HPDE6-E6E7 (cell line): Measurements from ENCODE around the gene CENPN.

ENCODE experiments used
- DNase-seq: peaks from one replicate; pipeline ENCODE4 v3.0.0; 2011; ENCODE audit warnings: missing footprints; ENCODE audit errors: extremely low spot score

The CENPN gene

DNA sequence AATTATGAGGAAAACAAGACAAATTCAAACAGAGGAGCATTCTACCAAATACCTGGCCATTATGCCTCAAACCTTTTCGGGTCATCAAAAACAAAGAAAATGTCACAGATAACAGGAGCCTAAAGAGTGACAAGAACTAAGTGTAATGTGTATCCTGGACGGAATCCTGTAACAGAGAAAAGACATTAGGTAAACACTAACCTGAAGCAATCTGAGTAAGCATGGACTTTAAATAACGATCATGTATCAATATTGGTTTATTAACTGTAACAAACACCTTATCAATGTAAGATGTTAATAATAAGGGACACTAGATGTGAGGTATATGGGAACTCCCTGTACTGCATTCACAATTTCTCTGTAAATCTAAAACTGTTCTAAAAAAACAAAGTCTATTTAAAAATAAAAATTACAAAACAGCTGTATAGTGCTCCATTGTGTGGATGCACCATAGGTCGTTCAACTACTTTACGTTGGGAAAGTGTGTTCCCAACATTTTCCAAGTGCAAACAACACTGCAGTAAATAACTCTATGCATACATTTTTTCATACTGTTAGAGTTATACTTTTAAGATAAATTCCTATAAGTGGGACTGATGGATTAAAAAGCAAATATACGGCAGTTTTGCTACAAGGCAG is 15.1 kb upstream of the CENPN start:
- DNase-seq = no peak

- no peak for DNase-seq
These were observed 14.2 kb upstream of the CENPN start for GRCh38 chr16:80992676-80993293.

DNA sequence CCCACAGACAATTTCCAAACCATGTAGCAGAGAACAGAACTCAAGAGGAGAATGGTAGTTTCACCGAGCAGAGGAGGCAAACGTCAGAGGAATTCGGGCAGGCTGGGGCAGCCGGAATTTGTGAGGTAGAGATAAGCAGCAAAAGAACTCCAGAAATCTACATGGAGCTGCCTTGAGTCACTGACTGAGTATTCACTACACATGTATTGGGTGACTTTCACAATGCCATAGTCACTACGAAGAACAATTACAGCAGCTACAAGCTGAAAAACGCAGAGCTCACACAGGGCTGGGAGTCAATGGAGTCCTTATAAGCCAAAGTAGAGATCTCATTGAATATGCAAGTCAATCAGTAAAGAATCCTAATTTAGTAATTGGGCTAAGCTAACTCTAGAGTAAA is 13.7 kb upstream of the CENPN start:
- peak; percentile 84 for DNase-seq

DNA sequence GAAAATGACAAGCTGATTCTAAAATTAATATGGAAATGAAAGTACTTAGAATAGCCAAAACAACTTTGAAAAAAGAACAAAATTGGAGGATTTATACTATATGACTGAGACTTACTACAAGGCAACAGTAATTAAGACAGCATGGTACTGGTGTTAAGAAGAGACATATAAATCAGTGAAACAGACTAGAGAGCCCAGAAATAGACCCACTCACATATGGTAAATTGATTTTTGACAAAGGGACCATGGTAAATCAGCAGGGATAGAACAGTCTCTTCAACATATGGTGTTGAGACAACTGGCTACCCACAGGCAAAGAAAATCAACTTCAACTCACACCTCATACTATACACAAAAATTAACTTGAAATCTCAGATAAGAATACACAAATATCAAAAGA is 13.2 kb upstream of the CENPN start:
- no peak for DNase-seq

DNA sequence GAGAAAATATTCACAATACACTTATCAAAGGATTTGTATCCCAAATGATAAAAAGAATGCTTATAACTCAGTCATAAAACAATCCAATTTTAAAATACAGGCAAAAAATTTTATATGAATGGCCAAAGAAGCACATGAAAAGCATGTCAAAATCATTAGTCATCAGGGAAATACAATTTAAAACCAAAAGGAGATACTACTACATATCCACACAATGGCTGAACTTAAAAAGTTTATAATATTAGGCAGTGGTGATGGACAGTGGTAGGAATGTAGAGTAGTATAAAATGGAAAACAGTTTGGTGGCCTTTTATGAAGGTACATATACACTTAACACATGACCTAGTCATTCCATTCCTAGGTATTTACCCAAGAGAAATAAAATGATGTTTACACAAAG is 12.6 kb upstream of the CENPN start:
- no peak for DNase-seq

DNA sequence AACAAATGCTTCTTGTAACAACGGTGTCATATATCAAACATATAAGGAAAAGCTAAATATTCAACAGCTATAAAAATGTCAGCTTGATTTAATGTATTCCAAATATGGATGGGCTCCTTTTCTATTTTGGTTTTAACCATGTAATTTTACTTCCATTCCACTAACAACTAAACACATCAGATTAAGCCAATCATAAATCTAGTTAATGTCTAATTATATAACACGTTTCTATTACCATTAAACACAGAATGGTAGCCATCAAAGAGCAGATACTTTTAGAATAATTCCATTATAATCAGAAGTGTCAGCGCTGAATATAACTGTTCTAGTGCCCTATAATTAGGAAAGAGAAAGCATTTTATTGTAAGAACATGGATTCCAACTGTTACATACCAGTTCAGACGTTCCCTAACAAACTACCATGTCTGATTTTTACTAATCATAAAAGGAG is 10.3 kb upstream of the CENPN start:
- DNase-seq = no peak

DNA sequence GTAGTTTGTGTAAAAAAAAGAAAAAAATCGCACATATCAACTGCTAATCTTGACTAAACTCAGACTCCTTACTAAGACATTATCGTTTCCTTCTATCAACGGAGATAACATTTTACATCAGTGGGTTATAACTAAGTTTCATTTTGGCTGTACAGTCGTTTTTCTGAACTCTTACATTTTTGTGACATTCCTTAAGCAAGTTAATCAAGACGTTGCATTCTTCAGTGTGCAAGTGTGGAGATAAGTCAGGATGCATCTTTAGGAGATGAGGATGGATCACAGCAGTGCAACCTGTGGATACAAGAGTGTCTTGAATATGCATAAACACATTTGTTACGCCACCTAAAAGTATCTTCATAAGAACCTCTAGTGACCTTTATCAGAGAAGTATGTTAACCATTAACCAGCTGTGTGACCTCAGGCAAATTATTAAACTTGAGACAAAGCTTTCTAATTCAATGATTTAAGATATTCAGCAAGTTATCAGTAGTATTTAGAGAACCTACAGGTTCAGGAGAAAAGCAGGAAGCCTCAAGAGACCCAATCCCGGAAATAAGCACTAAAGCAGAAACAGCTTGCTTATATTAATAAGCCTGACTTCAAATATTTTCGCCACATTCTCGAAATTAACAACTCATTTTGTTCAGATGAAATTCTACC is 9.7 kb upstream of the CENPN start:
- no peak for DNase-seq

GRCh38 chr16:80997964-80998620 is 8.9 kb upstream of the CENPN start:
- DNase-seq = no peak

GRCh38 chr16:81000873-81001272 is 6.1 kb upstream of the CENPN start:
- DNase-seq = no peak

- DNase-seq = no peak
These were observed 5.7 kb upstream of the CENPN start for GRCh38 chr16:81001330-81001729.

DNA sequence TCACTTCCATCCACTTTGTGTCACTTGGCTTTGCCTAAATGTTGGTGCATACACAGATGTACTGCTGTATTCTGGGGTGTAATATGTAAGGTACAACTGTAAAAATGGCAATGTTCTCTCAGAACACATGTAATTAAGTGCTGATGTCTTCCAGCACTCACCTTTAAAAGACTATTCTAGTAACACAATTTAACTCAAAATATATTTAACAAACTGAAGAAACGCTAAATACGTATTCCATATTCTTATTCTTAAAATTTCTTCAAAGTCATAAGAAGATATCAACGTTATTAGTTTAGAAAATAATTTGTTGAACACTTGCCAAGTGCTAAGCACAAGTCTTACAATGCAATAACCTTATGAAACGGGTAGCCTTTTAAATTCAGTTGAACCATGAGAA is 4.0 kb upstream of the CENPN start:
- DNase-seq = no peak

DNA sequence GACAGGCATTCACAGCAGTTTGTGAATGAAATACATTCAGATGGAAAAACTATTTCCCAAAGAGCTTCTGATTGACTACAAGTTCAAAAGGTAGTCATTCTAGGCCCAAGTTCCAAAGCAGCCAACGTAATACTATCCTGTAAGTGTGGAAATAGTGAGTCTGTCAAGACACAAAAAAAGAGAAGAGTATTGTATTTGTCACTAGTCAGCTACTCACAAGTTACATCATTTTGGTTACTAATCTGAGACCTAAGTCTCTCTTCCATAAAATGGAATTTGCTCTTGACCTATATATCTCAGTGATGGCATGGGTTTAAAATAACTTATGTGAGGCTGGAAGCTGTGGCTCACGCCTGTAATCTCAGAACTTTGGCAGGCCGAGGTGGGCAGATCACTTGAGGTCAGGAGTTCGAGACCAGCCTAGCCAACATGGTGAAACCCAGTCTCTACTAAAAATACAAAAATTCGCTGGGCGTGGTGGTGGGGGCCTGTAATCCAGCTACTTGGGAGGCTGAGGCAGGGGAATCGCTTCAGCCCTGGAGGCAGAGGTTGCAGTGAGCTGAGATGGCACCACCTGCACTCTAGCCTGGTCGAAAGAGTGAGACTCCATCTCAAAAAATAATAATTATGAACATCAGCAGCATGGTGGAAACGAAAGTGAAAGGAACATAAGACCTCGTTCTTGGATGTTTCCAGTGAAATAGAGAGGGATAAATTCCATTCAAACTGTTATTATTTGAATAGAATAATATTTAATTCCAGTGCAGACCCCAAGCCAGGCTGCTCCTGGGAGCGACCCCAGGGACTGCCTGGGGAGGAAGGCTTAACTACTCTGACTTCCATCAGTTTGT is 3.2 kb upstream of the CENPN start:
- no peak for DNase-seq

GRCh38 chr16:81004646-81005353 is 2.2 kb upstream of the CENPN start:
- peak; percentile 17 for DNase-seq

- DNase-seq = no peak
These were observed 1.3 kb upstream of the CENPN start for GRCh38 chr16:81005610-81006161.

GRCh38 chr16:81006211-81006812 is 702 bp upstream of the CENPN start:
- peak; percentile 43 for DNase-seq

- DNase-seq = no peak
These were observed 1.4 kb downstream of the CENPN start for GRCh38 chr16:81008505-81008789.

GRCh38 chr16:81012974-81013373 is 6.0 kb downstream of the CENPN start:
- DNase-seq = no peak

- DNase-seq = no peak
These were observed 7.7 kb downstream of the CENPN start for GRCh38 chr16:81014672-81015071.

GRCh38 chr16:81018496-81018895 is 11.5 kb downstream of the CENPN start:
- no peak for DNase-seq

DNA sequence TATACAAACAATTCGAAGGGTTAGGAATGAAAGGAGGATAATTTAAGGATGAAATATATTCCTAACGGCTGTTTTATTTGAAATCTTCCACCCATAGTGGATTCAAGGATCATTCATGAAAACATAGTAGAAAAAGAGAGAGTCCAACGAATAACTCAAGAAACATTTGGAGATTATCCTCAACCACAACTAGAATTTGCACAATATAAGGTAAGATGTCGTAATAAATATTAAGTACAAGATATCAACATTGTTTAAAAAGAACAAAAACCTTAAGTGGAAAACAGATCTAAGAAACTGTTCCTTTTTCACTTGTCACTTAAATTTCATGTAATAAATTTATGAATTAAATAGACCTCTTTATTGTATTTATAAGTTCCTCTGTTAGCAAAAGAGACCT is 19.4 kb downstream of the CENPN start:
- DNase-seq = no peak
